ENCODE data around the gene ADD2.
A peak's percentile ranks its signal among the peaks of the same experiment; 100 is the strongest.

ADD2 gene

DNA sequence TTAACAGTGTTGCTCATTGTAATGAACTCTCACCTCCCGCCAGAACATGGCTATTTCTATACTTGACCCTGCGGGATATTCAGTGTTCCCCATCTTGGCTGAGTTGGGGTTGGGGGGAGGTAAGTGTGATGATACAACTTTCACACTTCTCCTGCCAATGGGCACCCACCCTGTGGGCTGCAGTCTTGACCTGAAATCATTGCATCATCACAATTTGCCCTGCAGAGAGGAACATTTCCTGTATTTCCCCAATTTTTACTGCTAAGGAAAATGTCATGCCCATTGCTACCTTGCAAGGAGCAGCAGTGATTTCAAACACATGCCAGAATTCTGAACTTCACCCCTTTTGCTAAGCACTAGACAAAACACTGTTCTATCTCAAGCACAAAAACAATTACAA lies 92.1 kb downstream of the ADD2 start:
- DNase-seq (ENCODE audit: low spot score), result no peak

DNA sequence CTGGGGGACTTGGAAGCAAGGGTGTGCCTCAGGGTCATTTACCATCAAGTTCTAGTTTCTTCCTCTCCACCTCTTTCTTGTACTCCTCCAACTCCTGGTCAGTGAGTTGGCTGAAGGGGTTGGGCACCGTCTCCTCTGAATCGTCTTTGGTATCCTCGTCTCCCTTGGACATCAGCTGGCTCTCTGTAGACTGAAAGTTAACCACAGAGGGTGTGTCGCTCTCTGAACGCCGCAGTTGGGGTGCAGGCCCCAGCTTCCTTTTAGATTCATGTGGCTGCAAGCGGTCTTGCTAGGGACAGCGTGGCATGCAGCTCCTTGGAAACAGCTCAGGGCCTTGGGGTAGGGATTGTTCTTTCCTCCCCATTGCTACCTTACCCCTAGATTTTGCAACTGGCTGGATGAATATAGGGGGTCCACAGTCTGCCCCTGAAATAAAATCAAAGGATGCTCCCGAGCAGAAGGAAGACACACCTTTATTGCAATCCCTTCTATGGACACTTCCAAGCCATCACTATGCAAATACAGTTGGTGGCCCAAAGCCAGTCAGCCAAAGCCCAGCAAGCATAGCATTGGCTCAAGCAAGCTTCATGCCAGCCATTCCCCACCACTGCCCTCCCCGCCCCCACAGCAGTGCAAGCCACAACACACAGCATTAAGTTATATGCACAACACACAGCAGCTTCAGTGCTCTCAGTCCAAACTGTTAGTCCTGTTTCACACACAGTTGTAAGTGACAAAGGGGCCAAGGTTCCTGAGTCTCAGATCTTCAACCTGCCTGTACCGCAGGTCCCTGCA lies 93.2 kb downstream of the ADD2 start:
- no peak overlapping the region for H3K4me3 ChIP-seq
- no peak overlapping the region for H3K27ac ChIP-seq
- TF ChIP-seq, protein P1, sequence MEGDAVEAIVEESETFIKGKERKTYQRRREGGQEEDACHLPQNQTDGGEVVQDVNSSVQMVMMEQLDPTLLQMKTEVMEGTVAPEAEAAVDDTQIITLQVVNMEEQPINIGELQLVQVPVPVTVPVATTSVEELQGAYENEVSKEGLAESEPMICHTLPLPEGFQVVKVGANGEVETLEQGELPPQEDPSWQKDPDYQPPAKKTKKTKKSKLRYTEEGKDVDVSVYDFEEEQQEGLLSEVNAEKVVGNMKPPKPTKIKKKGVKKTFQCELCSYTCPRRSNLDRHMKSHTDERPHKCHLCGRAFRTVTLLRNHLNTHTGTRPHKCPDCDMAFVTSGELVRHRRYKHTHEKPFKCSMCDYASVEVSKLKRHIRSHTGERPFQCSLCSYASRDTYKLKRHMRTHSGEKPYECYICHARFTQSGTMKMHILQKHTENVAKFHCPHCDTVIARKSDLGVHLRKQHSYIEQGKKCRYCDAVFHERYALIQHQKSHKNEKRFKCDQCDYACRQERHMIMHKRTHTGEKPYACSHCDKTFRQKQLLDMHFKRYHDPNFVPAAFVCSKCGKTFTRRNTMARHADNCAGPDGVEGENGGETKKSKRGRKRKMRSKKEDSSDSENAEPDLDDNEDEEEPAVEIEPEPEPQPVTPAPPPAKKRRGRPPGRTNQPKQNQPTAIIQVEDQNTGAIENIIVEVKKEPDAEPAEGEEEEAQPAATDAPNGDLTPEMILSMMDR (IDR thresholded peaks at IDR 0.05), result no peak
- DNase-seq (ENCODE audit: low spot score), result peak; percentile 49

More for the DNA sequence above, 92.1 kb downstream of the ADD2 start:
- H3K27ac ChIP-seq, result no peak overlapping the region
- TF ChIP-seq, protein P1 (IDR thresholded peaks at IDR 0.05), result no peak
- no peak overlapping the region for H3K4me3 ChIP-seq

DNA sequence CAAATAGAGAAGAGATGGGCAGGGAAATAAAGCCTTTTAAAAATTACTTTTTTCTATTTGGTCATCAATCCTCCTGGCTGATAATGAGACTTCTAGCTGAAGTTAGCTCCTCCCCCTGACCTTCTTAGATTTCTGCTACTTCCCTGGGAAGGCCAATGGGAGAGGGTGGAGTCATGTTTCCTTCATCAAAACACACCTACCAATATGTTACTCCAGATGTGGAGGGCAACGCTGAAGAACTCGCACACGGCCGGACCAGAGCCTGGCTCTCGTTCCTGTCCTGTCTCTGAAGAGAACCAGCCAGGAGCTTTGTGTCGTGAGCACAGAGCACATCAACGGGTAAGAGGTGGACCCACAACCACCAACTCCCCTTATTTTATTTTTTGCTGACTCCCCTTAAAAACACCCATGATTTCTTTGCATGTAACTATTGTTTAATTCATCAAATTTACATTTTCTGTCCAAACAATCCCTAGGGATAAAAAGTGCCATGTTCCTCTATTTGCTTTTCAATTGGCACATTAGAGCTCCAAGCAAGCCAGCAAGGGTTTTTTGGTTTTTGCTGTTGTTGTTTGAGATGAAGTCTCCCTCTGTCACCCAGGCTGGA lies 94.9 kb downstream of the ADD2 start:
- TF ChIP-seq, protein P1 (IDR thresholded peaks at IDR 0.05), result no peak
- Histone ChIP-seq H3K27ac (no peak overlapping the region), H3K4me3 (no peak overlapping the region)
- peak; percentile 19 for DNase-seq (ENCODE audit: low spot score)

DNA sequence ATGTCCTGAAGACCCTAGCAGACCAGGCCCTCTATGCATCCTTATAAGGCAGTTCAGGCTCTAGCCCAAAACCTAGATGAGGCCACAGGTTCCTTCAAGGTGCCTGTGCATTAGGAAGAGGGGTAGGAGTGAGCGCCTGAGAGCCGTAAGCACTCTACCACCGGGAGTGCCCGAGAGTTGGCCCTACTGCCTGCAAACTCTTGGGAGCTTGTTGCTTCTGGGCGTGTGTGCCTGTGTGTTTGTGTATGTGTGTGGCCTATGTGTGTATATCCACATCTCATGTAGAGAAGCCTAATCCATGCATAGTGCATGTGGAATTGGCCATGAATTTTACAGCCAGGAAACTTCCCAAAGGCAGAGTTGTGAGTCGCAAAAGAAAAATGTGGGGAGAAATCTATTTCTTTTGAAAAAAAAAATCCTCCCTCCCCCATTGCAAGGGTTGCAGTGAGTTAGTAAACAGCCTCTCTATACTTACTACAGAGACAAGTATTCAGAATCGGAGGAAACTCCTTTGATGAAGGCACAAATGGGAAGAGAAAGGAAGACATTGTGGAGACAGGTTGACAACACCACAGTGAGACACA lies 96.8 kb downstream of the ADD2 start:
- peak; percentile 33 for DNase-seq (ENCODE audit: low spot score)
- H3K4me3 ChIP-seq, result no peak overlapping the region
- TF ChIP-seq, protein P1 (IDR thresholded peaks at IDR 0.05), result no peak
- H3K27ac ChIP-seq, result no peak overlapping the region

DNA sequence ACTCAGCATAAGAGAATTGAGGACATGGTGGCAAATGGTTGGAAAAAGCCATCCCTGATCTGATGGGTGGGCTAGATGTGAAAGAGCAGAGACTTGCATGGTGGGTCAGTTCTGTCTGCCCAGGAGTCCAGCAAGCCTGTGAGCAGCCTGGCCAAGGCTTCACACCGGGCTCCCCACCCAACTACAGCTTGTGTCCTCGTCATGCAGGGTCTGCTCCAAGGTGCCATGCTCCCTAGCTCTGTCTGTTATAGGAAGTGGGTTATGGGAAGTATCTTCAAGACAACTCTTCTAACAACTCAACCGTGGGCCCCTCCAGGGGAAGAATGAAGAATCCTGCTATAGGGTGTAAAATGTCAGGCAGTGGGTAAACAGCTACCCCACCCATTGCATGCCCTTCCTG lies 97.4 kb downstream of the ADD2 start:
- peak; percentile 50 for DNase-seq (ENCODE audit: low spot score)
- no peak overlapping the region for H3K27ac ChIP-seq
- H3K4me3 ChIP-seq, result no peak overlapping the region
- TF ChIP-seq, protein P1 (IDR thresholded peaks at IDR 0.05), result no peak

DNA sequence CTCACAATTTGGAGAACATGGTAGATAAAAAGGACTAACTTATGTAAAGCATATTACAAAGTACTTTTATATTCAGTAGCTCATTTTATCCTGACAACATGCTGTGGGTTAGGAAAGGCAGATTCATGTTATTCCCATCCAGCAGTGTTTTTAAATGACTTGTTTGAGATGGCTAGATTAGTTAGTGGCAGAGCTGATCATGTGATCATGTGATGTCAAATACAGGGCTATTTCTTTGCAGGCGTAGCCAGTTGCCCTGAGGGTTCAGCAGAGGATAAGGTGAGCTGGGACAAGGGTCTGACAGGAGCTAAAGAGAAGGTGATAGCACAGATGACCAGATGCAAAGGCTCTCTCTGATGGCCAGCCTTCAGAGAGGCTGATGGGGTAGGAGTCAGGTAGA lies 97.8 kb downstream of the ADD2 start:
- H3K4me3 ChIP-seq, result no peak overlapping the region
- peak; percentile 0 for DNase-seq (ENCODE audit: low spot score)
- H3K27ac ChIP-seq, result no peak overlapping the region
- TF ChIP-seq, protein P1 (IDR thresholded peaks at IDR 0.05), result no peak

Data from coronary artery (tissue), 2 donors.